Neuronal stem cell (in vitro differentiated cells): ENCODE results near the gene BEND6. TPM values are rescaled to one million over a fixed set of nuclear protein-coding genes. Genes with fewer than 3 reads are reported as not detected.

Experiments used
- DNase-seq: peaks from one replicate; pipeline ENCODE4 v3.0.0-alpha.2; 2013; ENCODE audit warnings: low spot score
- H2AFZ ChIP-seq: one replicate; pipeline ENCODE4 v1.6.1; 2013; ENCODE audit warnings: mild to moderate bottlenecking, low read length, inconsistent platforms
- H2AK5ac ChIP-seq: 2 replicates; pipeline ENCODE4 v1.6.1; 2013; ENCODE audit warnings: low read depth, mild to moderate bottlenecking, inconsistent platforms, low read length, moderate library complexity, mixed read lengths
- H2BK120ac ChIP-seq: 2 replicates; pipeline ENCODE4 v1.6.1; 2013; ENCODE audit warnings: low read depth, mild to moderate bottlenecking, inconsistent platforms, low read length, moderate library complexity, mixed read lengths
- H2BK12ac ChIP-seq: one replicate; pipeline ENCODE4 v1.6.1; 2013; ENCODE audit warnings: low read length, inconsistent platforms
- H2BK15ac ChIP-seq: 2 replicates; pipeline ENCODE4 v1.6.1; 2013; ENCODE audit warnings: mild to moderate bottlenecking, low read length, inconsistent platforms, mixed read lengths
- H2BK5ac ChIP-seq: one replicate; pipeline ENCODE4 v1.6.1; 2013; ENCODE audit warnings: inconsistent platforms, mild to moderate bottlenecking, low read length, moderate library complexity
- H3K14ac ChIP-seq: one replicate; pipeline ENCODE4 v1.6.1; 2013; ENCODE audit warnings: low read length, inconsistent platforms
- H3K18ac ChIP-seq: 2 replicates; pipeline ENCODE4 v1.6.1; 2013; ENCODE audit warnings: low read length, inconsistent platforms
- H3K23ac ChIP-seq: 2 replicates; pipeline ENCODE4 v1.6.1; 2013; ENCODE audit warnings: low read depth, mild to moderate bottlenecking, mixed read lengths, low read length, inconsistent platforms; ENCODE audit not compliant: poor library complexity
- H3K27ac ChIP-seq: replicated peaks from 3 replicates; pipeline ENCODE4 v1.5.1; 2013; ENCODE audit warnings: low read length, inconsistent platforms
- H3K27me3 ChIP-seq, 3 experiments: 2 replicates each; pipeline ENCODE4 v1.6.1; 2013; ENCODE audit warnings: low read length in 3 of 3, mild to moderate bottlenecking in 2 of 3, inconsistent platforms in 1 of 3, low read depth in 1 of 3, mixed read lengths in 1 of 3, moderate library complexity in 1 of 3; ENCODE audit not compliant: control insufficient read depth in 3 of 3, insufficient read depth in 3 of 3
- H3K36me3 ChIP-seq, 2 donors: replicated peaks in 1 of 2; 2 replicates each; pipeline ENCODE4 v1.6.1; 2013; ENCODE audit warnings: low read length in 2 of 2; ENCODE audit not compliant: control insufficient read depth in 2 of 2, insufficient read depth in 2 of 2
- H3K4ac ChIP-seq: 2 replicates; pipeline ENCODE4 v1.6.1; 2013; ENCODE audit warnings: inconsistent platforms, mild to moderate bottlenecking, low read length, moderate library complexity
- H3K4me1 ChIP-seq, 2 donors: 1 replicate in 1 of 2; 2 replicates in 1 of 2; pipeline ENCODE4 v1.6.1; 2013; ENCODE audit warnings: low read length in 2 of 2, low read depth in 1 of 2; ENCODE audit not compliant: control insufficient read depth in 2 of 2, insufficient read depth in 1 of 2
- H3K4me2 ChIP-seq: one replicate; pipeline ENCODE4 v1.6.1; 2013; ENCODE audit warnings: mild to moderate bottlenecking, low read length, inconsistent platforms; ENCODE audit not compliant: insufficient read depth, poor library complexity, severe bottlenecking
- H3K4me3 ChIP-seq, 2 donors: 2 replicates each; pipeline ENCODE4 v1.5.1; 2013; ENCODE audit warnings: low read length in 2 of 2, mild to moderate bottlenecking in 2 of 2, inconsistent platforms in 1 of 2, moderate library complexity in 1 of 2
- H3K79me1 ChIP-seq: one replicate; pipeline ENCODE4 v1.6.1; 2013; ENCODE audit warnings: low read depth, mild to moderate bottlenecking, inconsistent platforms, low read length, moderate library complexity
- H3K9ac ChIP-seq: one replicate; pipeline ENCODE4 v1.6.1; 2013; ENCODE audit warnings: mild to moderate bottlenecking, low read depth, low read length, inconsistent platforms; ENCODE audit not compliant: poor library complexity
- H3K9me3 ChIP-seq, 2 donors: replicated peaks in 1 of 2; 2 replicates each; pipeline versions ENCODE3 to v1.6.1; 2013; ENCODE audit warnings: low read length in 2 of 2, mild to moderate bottlenecking in 2 of 2, inconsistent platforms in 1 of 2, low read depth in 1 of 2, mixed read lengths in 1 of 2, moderate library complexity in 1 of 2; ENCODE audit not compliant: control insufficient read depth in 2 of 2, insufficient read depth in 1 of 2
- H4K8ac ChIP-seq: one replicate; pipeline ENCODE4 v1.6.1; 2013; ENCODE audit warnings: low read depth, mild to moderate bottlenecking, inconsistent platforms, low read length, moderate library complexity
- H4K91ac ChIP-seq: one replicate; pipeline ENCODE4 v1.6.1; 2013; ENCODE audit warnings: low read length, low read depth, mild to moderate bottlenecking, inconsistent platforms; ENCODE audit not compliant: poor library complexity
- WGBS, 2 donors: extraction: QIAGEN DNeasy Blood & Tissue Kit; methylation state at CpG; one replicate each; pipeline ENCODE4 v1.1.7; 2013; ENCODE audit warnings: missing lambda C conversion rate in 2 of 2, mixed read lengths in 1 of 2; ENCODE audit not compliant: insufficient read length in 2 of 2, insufficient replicate concordance in 1 of 2; ENCODE audit errors: extremely low coverage in 2 of 2; 5-methylcytosine and 5-hydroxymethylcytosine counted together
- polyA plus RNA-seq, 2 experiments: library from polyadenylated mRNA; stranded (reverse); fragments of 200-250 nt; gene quantifications; one replicate each; pipeline ENCODE4 v1.2.3, GENCODE V29; 2013

Gene BEND6, protein sequence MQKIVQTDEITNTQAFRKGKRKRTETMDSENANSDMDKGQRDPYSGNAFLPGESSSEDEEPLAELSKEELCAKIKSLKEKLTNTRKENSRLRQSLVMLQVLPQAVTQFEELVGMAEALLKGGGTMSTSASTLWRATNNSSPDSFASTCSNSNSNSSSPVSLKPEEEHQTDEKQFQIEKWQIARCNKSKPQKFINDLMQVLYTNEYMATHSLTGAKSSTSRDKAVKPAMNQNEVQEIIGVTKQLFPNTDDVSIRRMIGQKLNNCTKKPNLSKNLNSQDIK
- polyA plus RNA-seq (2013, experiment 1 of 2) = 2.4 TPM
- 2.4 TPM for polyA plus RNA-seq (2013, experiment 2 of 2)

GRCh38 chr6:56954403-56955170, at the start of gene BEND6:
Gene BEND6 (plus strand): TSS chr6:56955107. CDS start chr6:56981811, 26,704 bp downstream.
- H2BK5ac ChIP-seq = no peak within 1 kb of the TSS
- no peaks in the 10 kb centered on the region for H3K36me3 ChIP-seq
- H3K4ac ChIP-seq = no peak within 1 kb of the TSS
- H2BK12ac ChIP-seq = no peak within 1 kb of the TSS
- DNase-seq = peak; percentile 60
- H3K4me3 ChIP-seq = peak within 1 kb of the TSS; percentile 63 to 88
- peak within 1 kb of the TSS; percentile 8 for H3K23ac ChIP-seq
- no peak within 1 kb of the TSS for H3K14ac ChIP-seq
- H2AFZ ChIP-seq = peak within 1 kb of the TSS; percentile 98
- H3K4me1 ChIP-seq = peaks cover 2 to 10% of the 10 kb centered on the region in 2 donors
- H2BK15ac ChIP-seq = no peak within 1 kb of the TSS
- H2BK120ac ChIP-seq = no peak within 1 kb of the TSS
- H3K18ac ChIP-seq = peak within 1 kb of the TSS; percentile 81
- H4K91ac ChIP-seq = no peak within 1 kb of the TSS
- no peak within 1 kb of the TSS for H4K8ac ChIP-seq
- H3K9ac ChIP-seq = peak within 1 kb of the TSS; percentile 90
- peak within 1 kb of the TSS; percentile 83 for H3K4me2 ChIP-seq
- no peaks in the 10 kb centered on the region for H3K9me3 ChIP-seq
- no CpG with 5 or more reads among the region's 107 CpGs for WGBS, 2 donors
- no peaks in the 10 kb centered on the region for H3K79me1 ChIP-seq
- H2AK5ac ChIP-seq = no peak within 1 kb of the TSS
- no peak within 1 kb of the TSS for H3K27ac ChIP-seq
- H3K27me3 ChIP-seq = peaks cover 3 to 60% (median 18%) of the 10 kb centered on the region in 3 experiments

- no peak overlapping the region for H2BK15ac ChIP-seq
- no peaks in the 10 kb centered on the region for H3K79me1 ChIP-seq
- H3K4me1 ChIP-seq = peaks cover 0 to 2% of the 10 kb centered on the region in 2 donors
- H3K27me3 ChIP-seq = no peaks in the 10 kb centered on the region
- no CpG with 5 or more reads among the region's 3 CpGs for WGBS, 2 donors
- H2AFZ ChIP-seq = no peak overlapping the region
- H3K4me2 ChIP-seq = no peak overlapping the region
- no peak overlapping the region for H4K8ac ChIP-seq
- H3K36me3 ChIP-seq = no peaks in the 10 kb centered on the region
- H3K9ac ChIP-seq = no peak overlapping the region
- DNase-seq = no peak
- H2BK120ac ChIP-seq = no peak overlapping the region
- no peak overlapping the region for H3K27ac ChIP-seq
- no peak overlapping the region for H2BK5ac ChIP-seq
- H4K91ac ChIP-seq = no peak overlapping the region
- no peak overlapping the region for H3K4me3 ChIP-seq
- H2BK12ac ChIP-seq = no peak overlapping the region
- no peak overlapping the region for H2AK5ac ChIP-seq
- no peak overlapping the region for H3K18ac ChIP-seq
- H3K9me3 ChIP-seq = no peaks in the 10 kb centered on the region
- no peak overlapping the region for H3K23ac ChIP-seq
- no peak overlapping the region for H3K4ac ChIP-seq
- H3K14ac ChIP-seq = no peak overlapping the region
These were observed 49.5 kb upstream of the BEND6 start for GRCh38 chr6:56905378-56905777.

DNA sequence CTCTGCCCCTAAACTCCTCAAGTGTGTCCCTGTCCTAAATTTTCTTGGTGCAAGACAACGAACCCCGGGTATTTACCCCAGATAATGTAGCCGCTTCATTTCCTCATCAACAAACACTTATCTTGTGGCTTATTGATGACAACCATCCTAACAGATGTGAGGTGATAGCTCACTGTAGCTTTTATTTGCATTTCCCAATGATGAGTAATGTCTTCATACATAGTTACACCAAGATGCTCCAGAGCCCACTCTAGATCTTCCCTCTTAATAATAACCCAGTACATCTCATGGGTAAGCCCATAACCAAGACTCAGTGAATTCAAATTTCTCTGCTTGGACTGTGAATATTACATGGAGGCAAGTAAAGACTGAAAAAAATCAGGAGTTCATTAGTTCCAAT, 48.2 kb upstream of the BEND6 start:
- Histone ChIP-seq H2BK120ac (no peak overlapping the region), H3K9ac (no peak overlapping the region), H3K79me1 (no peaks in the 10 kb centered on the region), H4K91ac (no peak overlapping the region), H3K4me1 (peaks cover 4% of the 10 kb centered on the region in 2 donors), H4K8ac (no peak overlapping the region), H3K27me3 (no peaks in the 10 kb centered on the region), H3K4me2 (no peak overlapping the region), H3K18ac (no peak overlapping the region), H2BK15ac (no peak overlapping the region), H3K23ac (no peak overlapping the region), H3K36me3 (no peaks in the 10 kb centered on the region), H2AK5ac (no peak overlapping the region), H3K4me3 (no peak overlapping the region), H2BK12ac (no peak overlapping the region), H3K27ac (no peak overlapping the region), H3K4ac (no peak overlapping the region), H2AFZ (no peak overlapping the region), H2BK5ac (no peak overlapping the region), H3K9me3 (no peaks in the 10 kb centered on the region), H3K14ac (no peak overlapping the region)
- no peak for DNase-seq
- WGBS, 2 donors = no CpG with 5 or more reads among the region's 3 CpGs
